ENCODE measurements around the gene SLC39A11.

Gene SLC39A11

GRCh38 chr17:72913142-72913682 is 179.3 kb downstream of the SLC39A11 start:
- H3K4me3 ChIP-seq (replicated peaks; ENCODE audit: insufficient read depth, low read length): no peak overlapping the region
- H3K27me3 ChIP-seq (ENCODE audit: insufficient read depth, poor library complexity, severe bottlenecking): no peaks in the 10 kb centered on the region
- no peak for DNase-seq (ENCODE audit: low read depth in 1 of 2, low spot score in 1 of 2)
- H3K27ac ChIP-seq (replicated peaks): no peak overlapping the region
- TF ChIP-seq CTCF (IDR thresholded peaks at IDR 0.05; ENCODE audit: insufficient read depth, low read length): no peak
- no peak for TF ChIP-seq GABPA (IDR thresholded peaks at IDR 0.05; ENCODE audit: low read depth)
- TF ChIP-seq POLR2AphosphoS5 (IDR thresholded peaks at IDR 0.05; ENCODE audit: low read depth): no peak
- no peak for TF ChIP-seq SPI1 (IDR thresholded peaks at IDR 0.05; ENCODE audit: borderline replicate concordance, low read depth)
- TF ChIP-seq REST (IDR thresholded peaks at IDR 0.05; ENCODE audit: insufficient replicate concordance, low read depth): no peak

- Histone ChIP-seq H3K4me3 (replicated peaks; ENCODE audit: insufficient read depth, low read length) (no peak overlapping the region), H3K27me3 (ENCODE audit: insufficient read depth, poor library complexity, severe bottlenecking) (no peaks in the 10 kb centered on the region), H3K27ac (replicated peaks) (no peak overlapping the region)
- TF ChIP-seq SPI1 (IDR thresholded peaks at IDR 0.05; ENCODE audit: borderline replicate concordance, low read depth) (no peak), GABPA (IDR thresholded peaks at IDR 0.05; ENCODE audit: low read depth) (no peak), CTCF (IDR thresholded peaks at IDR 0.05; ENCODE audit: insufficient read depth, low read length) (no peak), POLR2AphosphoS5 (IDR thresholded peaks at IDR 0.05; ENCODE audit: low read depth) (no peak), REST (IDR thresholded peaks at IDR 0.05; ENCODE audit: insufficient replicate concordance, low read depth) (no peak)
- no peak for DNase-seq (ENCODE audit: low read depth in 1 of 2, low spot score in 1 of 2)
Measured at GRCh38 chr17:72906306-72906705, 186.2 kb downstream of the SLC39A11 start.

- no peak for DNase-seq (ENCODE audit: low read depth in 1 of 2, low spot score in 1 of 2)
- Histone ChIP-seq H3K4me3 (replicated peaks; ENCODE audit: insufficient read depth, low read length) (no peak overlapping the region), H3K27me3 (ENCODE audit: insufficient read depth, poor library complexity, severe bottlenecking) (no peaks in the 10 kb centered on the region), H3K27ac (replicated peaks) (no peak overlapping the region)
- TF ChIP-seq GABPA (IDR thresholded peaks at IDR 0.05; ENCODE audit: low read depth): no peak
- TF ChIP-seq POLR2AphosphoS5 (IDR thresholded peaks at IDR 0.05; ENCODE audit: low read depth): no peak
- no peak for TF ChIP-seq CTCF (IDR thresholded peaks at IDR 0.05; ENCODE audit: insufficient read depth, low read length)
Measured at GRCh38 chr17:72903522-72903921, 189.0 kb downstream of the SLC39A11 start.

GRCh38 chr17:72901657-72902056 is 190.8 kb downstream of the SLC39A11 start:
- no peak overlapping the region for H3K4me3 ChIP-seq (replicated peaks; ENCODE audit: insufficient read depth, low read length)
- TF ChIP-seq CTCF (IDR thresholded peaks at IDR 0.05; ENCODE audit: insufficient read depth, low read length) (no peak), GABPA (IDR thresholded peaks at IDR 0.05; ENCODE audit: low read depth) (no peak), SPI1 (IDR thresholded peaks at IDR 0.05; ENCODE audit: borderline replicate concordance, low read depth) (no peak), POLR2AphosphoS5 (IDR thresholded peaks at IDR 0.05; ENCODE audit: low read depth) (no peak), REST (IDR thresholded peaks at IDR 0.05; ENCODE audit: insufficient replicate concordance, low read depth) (no peak)
- H3K27me3 ChIP-seq (ENCODE audit: insufficient read depth, poor library complexity, severe bottlenecking): no peaks in the 10 kb centered on the region
- no peak for DNase-seq (ENCODE audit: low read depth in 1 of 2, low spot score in 1 of 2)
- no peak overlapping the region for H3K27ac ChIP-seq (replicated peaks)

All from HL-60 (cell line).